Spleen (tissue), 7 donors: ENCODE data around the gene FUT4.

Experiments
- POLR2AphosphoS5 ChIP-seq, 3 donors: sonication (generic); formaldehyde crosslinking; IDR thresholded peaks; one replicate each; pipeline ENCODE4 v1.5.1; 2017; ENCODE audit warnings: antibody characterized with exemption in 3 of 3
- TF ChIP-seq, protein P1 (sequence below), 11 experiments: fragments of 200-600 bp in 7 of 11; fragments of 450-650 bp in 4 of 11; sonication (generic) in 4 of 11; IDR thresholded peaks in 8 of 11; conservative IDR thresholded peaks in 3 of 11; 1 replicate in 7 of 11; 2 replicates in 4 of 11; pipeline versions ENCODE4 v1.4.0 to v1.8.0; 2016 to 2021; ENCODE audit warnings: antibody characterized with exemption in 11 of 11, inconsistent platforms in 4 of 11, mild to moderate bottlenecking in 1 of 11
- donor health status: DM: no; HTN: no; CAD: no; lungs with moderate emphysema.
- donor health status: DM: no; HTN: no; CAD: no.
- donor health status: DM: no; HTN: no; CAD: no.

- TF ChIP-seq, protein P1, sequence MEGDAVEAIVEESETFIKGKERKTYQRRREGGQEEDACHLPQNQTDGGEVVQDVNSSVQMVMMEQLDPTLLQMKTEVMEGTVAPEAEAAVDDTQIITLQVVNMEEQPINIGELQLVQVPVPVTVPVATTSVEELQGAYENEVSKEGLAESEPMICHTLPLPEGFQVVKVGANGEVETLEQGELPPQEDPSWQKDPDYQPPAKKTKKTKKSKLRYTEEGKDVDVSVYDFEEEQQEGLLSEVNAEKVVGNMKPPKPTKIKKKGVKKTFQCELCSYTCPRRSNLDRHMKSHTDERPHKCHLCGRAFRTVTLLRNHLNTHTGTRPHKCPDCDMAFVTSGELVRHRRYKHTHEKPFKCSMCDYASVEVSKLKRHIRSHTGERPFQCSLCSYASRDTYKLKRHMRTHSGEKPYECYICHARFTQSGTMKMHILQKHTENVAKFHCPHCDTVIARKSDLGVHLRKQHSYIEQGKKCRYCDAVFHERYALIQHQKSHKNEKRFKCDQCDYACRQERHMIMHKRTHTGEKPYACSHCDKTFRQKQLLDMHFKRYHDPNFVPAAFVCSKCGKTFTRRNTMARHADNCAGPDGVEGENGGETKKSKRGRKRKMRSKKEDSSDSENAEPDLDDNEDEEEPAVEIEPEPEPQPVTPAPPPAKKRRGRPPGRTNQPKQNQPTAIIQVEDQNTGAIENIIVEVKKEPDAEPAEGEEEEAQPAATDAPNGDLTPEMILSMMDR (IDR thresholded peaks at IDR 0.05 in 8 of 11, conservative IDR thresholded peaks at IDR 0.05 in 3 of 11) = no peak
- TF ChIP-seq POLR2AphosphoS5 (IDR thresholded peaks at IDR 0.05) = no peak
These were observed 23.5 kb downstream of the FUT4 start, which contains the start of gene PIWIL4 for GRCh38 chr11:94567181-94567670.
